ENCODE results near the gene IFT81. TPM values are rescaled to one million over a fixed set of nuclear protein-coding genes. Genes with fewer than 3 reads are reported as not detected.

Gene IFT81
- total RNA-seq, 1 experiment from 2014 or later, result 8.5 TPM

DNA sequence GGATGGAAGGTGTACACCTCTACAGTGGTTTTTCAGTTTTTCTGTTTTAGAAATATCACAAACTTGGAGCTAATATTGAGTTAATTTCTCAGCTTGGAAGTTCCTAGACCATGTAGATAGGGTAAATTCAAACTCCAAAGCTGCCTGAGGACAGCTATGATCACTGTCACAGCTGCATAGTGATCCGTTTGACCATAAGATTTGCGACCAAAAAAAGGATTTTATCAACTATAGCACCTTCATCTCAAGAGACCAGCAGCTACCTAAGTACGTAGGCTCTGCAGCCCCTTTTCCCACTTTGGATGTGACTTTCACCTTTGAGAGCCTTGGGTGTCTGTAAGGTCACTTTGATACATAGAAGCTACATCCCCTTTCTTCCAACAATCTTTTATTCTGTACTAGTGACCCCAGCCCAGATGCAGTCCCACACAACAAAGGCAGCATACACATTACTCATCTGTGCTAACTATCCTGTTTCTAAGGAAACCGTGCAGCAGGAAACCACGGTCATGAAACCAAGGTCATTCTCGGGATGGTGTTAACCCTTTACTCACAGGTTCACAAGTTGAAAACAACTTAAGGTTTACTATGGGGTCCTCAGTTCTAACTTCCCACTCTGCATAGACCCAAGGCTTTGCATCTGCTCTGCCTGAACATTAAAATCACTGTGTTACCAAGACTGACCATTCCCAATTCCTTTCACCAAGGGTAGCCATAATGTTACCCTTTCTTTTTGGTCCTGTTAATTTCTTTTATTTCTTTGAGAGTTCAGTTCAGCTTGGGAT lies 75.4 kb downstream of the IFT81 start:
- intact Hi-C loops (cut with micrococcal nuclease), result no loop called here
- no peak overlapping the region for H3K27ac Mint-ChIP-seq (ENCODE audit: low read depth, unreplicated experiment)
- CTCF ChIA-PET, result no interaction called here
- peaks cover 8% of the 10 kb centered on the region for H3K4me1 Mint-ChIP-seq (ENCODE audit: insufficient read depth, unreplicated experiment)
- TF ChIP-seq, protein P1, sequence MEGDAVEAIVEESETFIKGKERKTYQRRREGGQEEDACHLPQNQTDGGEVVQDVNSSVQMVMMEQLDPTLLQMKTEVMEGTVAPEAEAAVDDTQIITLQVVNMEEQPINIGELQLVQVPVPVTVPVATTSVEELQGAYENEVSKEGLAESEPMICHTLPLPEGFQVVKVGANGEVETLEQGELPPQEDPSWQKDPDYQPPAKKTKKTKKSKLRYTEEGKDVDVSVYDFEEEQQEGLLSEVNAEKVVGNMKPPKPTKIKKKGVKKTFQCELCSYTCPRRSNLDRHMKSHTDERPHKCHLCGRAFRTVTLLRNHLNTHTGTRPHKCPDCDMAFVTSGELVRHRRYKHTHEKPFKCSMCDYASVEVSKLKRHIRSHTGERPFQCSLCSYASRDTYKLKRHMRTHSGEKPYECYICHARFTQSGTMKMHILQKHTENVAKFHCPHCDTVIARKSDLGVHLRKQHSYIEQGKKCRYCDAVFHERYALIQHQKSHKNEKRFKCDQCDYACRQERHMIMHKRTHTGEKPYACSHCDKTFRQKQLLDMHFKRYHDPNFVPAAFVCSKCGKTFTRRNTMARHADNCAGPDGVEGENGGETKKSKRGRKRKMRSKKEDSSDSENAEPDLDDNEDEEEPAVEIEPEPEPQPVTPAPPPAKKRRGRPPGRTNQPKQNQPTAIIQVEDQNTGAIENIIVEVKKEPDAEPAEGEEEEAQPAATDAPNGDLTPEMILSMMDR (IDR thresholded peaks at IDR 0.05; ENCODE audit: unreplicated experiment), result no peak
- no peak overlapping the region for H3K4me3 Mint-ChIP-seq (ENCODE audit: unreplicated experiment)
- BruUV-seq (replicated peaks), result no TSS peak
- no peaks in the 10 kb centered on the region for H3K9me3 Mint-ChIP-seq (ENCODE audit: unreplicated experiment)
- H3K36me3 Mint-ChIP-seq (ENCODE audit: insufficient read depth, unreplicated experiment), result peaks cover 18% of the 10 kb centered on the region
- peak; percentile 13 for DNase-seq (ENCODE audit: unreplicated experiment)
- no peaks in the 10 kb centered on the region for H3K27me3 Mint-ChIP-seq (ENCODE audit: insufficient read depth, unreplicated experiment)
- POLR2A ChIA-PET, result interaction anchor here (1.2 kb wide), 1 partner anchor 116 kb away, joined by 3 read pairs; no protein-coding TSS in a partner anchor

DNA sequence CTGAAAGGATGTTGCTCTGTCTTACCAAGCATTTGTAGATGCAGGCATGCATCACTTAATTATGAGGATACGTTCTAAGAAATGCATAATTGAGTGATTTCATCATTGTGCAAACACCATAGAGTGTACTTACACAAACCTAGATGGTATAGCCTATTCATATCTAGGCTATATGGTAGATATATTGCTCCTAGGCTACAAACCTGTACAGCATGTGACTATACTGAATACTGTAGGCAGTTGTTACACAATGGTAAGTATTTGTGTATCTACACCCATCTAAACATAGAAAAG lies 75.9 kb downstream of the IFT81 start:
- no peak for DNase-seq (ENCODE audit: unreplicated experiment)
- BruUV-seq (replicated peaks), result no TSS peak

DNA sequence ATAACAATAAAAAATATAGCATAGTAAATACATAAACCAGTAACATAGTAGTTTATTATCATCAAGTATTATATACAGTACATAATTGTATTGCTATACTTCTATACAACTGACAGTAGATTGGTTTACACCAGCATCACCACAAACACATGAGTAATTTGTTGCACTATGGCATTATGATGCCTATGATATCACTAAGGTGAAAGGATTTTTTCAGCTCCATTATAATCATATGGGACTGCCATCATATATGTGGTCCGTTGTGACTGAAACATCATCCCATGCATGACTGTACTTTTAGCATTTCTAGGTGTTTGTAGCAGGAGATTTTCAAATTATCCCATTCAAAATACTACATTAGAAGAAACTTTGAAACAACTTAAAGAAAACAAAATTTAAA lies 77.8 kb downstream of the IFT81 start:
- no peak overlapping the region for H3K27ac Mint-ChIP-seq (ENCODE audit: low read depth, unreplicated experiment)
- ChIA-PET CTCF (no interaction called here), POLR2A (no interaction called here)
- intact Hi-C loops (cut with micrococcal nuclease), result no loop called here
- DNase-seq (ENCODE audit: unreplicated experiment), result no peak
- no TSS peak for BruUV-seq (replicated peaks)
- TF ChIP-seq, protein P1 (IDR thresholded peaks at IDR 0.05; ENCODE audit: unreplicated experiment), result no peak
- no peaks in the 10 kb centered on the region for H3K27me3 Mint-ChIP-seq (ENCODE audit: insufficient read depth, unreplicated experiment)
- peaks cover 18% of the 10 kb centered on the region for H3K36me3 Mint-ChIP-seq (ENCODE audit: insufficient read depth, unreplicated experiment)
- H3K4me1 Mint-ChIP-seq (ENCODE audit: insufficient read depth, unreplicated experiment), result peaks cover 8% of the 10 kb centered on the region
- no peaks in the 10 kb centered on the region for H3K9me3 Mint-ChIP-seq (ENCODE audit: unreplicated experiment)
- H3K4me3 Mint-ChIP-seq (ENCODE audit: unreplicated experiment), result no peak overlapping the region

More for the DNA sequence above, 75.9 kb downstream of the IFT81 start:
- POLR2A ChIA-PET, result interaction anchor here (1.2 kb wide), 1 partner anchor 116 kb away, joined by 3 read pairs; no protein-coding TSS in a partner anchor
- no peak overlapping the region for H3K27ac Mint-ChIP-seq (ENCODE audit: low read depth, unreplicated experiment)
- peaks cover 18% of the 10 kb centered on the region for H3K36me3 Mint-ChIP-seq (ENCODE audit: insufficient read depth, unreplicated experiment)
- H3K9me3 Mint-ChIP-seq (ENCODE audit: unreplicated experiment), result no peaks in the 10 kb centered on the region
- intact Hi-C loops (cut with micrococcal nuclease), result no loop called here
- no peak overlapping the region for H3K4me3 Mint-ChIP-seq (ENCODE audit: unreplicated experiment)
- TF ChIP-seq, protein P1 (IDR thresholded peaks at IDR 0.05; ENCODE audit: unreplicated experiment), result no peak
- CTCF ChIA-PET, result no interaction called here
- H3K4me1 Mint-ChIP-seq (ENCODE audit: insufficient read depth, unreplicated experiment), result peaks cover 8% of the 10 kb centered on the region
- H3K27me3 Mint-ChIP-seq (ENCODE audit: insufficient read depth, unreplicated experiment), result no peaks in the 10 kb centered on the region

DNA sequence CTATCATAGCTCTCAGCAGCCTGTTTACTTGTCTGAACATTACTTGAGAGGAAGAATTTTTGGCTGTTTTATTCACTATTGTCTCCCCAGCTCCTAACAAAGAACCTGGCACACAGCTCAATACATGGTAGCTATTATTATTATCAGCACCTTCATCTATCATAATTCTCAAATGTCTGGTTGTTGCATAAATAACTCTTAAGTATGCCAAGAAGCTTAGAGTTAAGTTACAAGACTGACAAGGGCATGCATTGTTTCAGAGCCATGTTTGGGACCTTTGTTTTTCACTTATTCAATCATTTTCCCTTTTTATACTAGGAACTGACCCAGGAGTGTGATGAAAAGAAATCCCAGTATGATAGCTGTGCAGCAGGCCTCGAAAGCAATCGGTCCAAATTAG lies 79.4 kb downstream of the IFT81 start:
- TF ChIP-seq, protein P1 (IDR thresholded peaks at IDR 0.05; ENCODE audit: unreplicated experiment), result no peak
- Mint-ChIP-seq H3K36me3 (ENCODE audit: insufficient read depth, unreplicated experiment) (peaks cover 18% of the 10 kb centered on the region), H3K4me1 (ENCODE audit: insufficient read depth, unreplicated experiment) (peaks cover 8% of the 10 kb centered on the region), H3K27me3 (ENCODE audit: insufficient read depth, unreplicated experiment) (no peaks in the 10 kb centered on the region), H3K9me3 (ENCODE audit: unreplicated experiment) (no peaks in the 10 kb centered on the region), H3K4me3 (ENCODE audit: unreplicated experiment) (no peak overlapping the region), H3K27ac (ENCODE audit: low read depth, unreplicated experiment) (no peak overlapping the region)
- ChIA-PET POLR2A (interaction anchor here (0.6 kb wide), 1 partner anchor 202 kb away, joined by 3 read pairs; no protein-coding TSS in a partner anchor), CTCF (interaction anchor here (0.9 kb wide), 2 partner anchors 11 to 45 kb away, joined by 3 read pairs; no protein-coding TSS in a partner anchor)
- intact Hi-C loops (cut with micrococcal nuclease), result no loop called here
- no peak for DNase-seq (ENCODE audit: unreplicated experiment)
- BruUV-seq (replicated peaks), result no TSS peak
